H54 (cell line): ENCODE data around the gene ZNF492.
A peak's percentile ranks its signal among the peaks of the same experiment; 100 is the strongest.
"Not testable (repeated sequence)": the region's sequence is repeated elsewhere in the genome, so short reads cannot be mapped to it uniquely, and the experiment has no call there.

Experiments
- DNase-seq: peaks from one replicate; pipeline ENCODE4 v3.0.0; 2011; ENCODE audit warnings: low spot score, mixed read lengths; ENCODE audit not compliant: insufficient read length
- FAIRE-seq: peaks from 3 replicates; lab custom pipeline; 2011; peaks lifted over from hg19 to GRCh38; lab: Jason Lieb, UNC
- POLR2A ChIP-seq: IDR thresholded peaks from 2 replicates; pipeline ENCODE4 v1.6.1; 2011; ENCODE audit warnings: low read depth, mild to moderate bottlenecking, low read length

ZNF492 gene

DNA sequence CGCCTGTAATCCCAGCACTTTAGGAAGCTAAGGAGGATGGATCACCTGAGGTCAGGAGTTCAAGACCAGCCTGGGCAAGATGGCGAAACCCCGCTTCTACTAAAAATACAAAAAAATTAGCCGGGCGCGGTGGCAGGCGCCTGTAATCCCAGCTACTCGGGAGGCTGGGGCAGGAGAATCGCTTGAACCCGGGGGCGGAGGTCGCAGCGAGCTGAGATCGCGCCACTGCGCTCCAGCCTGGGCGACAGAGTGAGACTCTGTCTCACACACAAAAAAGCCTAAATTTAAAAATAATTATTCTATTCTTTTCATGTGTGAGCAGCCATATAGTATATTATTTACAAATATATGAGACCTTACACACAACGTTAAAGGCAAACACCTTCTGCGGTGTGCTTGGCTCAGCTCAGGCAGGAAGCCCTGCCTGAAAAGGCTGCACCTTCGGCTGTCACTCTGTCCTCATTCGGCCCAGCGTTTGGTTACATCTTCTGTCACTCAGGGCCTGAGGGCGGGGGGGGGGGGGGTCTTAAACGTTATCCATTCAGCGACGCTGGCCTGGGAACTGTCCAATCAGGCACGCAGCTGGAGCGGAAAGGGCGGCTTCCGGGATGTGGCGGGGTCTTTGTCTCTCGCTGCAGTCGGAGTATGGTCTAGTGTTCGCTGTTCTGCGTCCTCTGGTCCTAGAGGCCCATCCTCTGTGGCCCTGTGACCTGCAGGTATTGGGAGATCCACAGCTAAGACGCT is at the start of gene ZNF492:
Gene ZNF492, plus strand, starts transcription at position 619 of the 744 bp plus-strand sequence. CDS start 19,076 bp downstream, outside the sequence.
- DNase-seq = peak; percentile 35
- not testable (repeated sequence) for FAIRE-seq

DNA sequence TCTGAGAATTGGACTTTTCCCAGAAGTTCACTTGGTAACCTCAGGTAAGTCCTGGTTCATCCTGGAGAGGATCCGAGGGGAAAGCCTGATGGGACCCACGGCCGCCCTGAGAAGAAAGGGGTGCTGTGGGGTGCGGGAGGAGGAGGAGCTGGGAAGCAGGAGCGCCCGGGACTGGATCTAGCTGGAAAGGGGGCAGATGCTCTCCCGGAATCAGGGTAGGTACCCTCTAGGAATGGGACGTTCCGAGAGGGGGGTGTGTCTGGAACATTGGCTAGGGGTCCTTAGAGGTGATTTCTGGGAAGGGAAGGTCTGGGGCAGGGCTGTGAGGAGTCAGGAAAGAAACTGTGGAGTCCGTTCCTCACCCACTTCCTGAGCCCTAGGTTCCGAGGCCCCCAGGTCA is 38.7 kb upstream of the ZNF492 start:
- TF ChIP-seq POLR2A = no peak
- FAIRE-seq = no peak
- no peak for DNase-seq

DNA sequence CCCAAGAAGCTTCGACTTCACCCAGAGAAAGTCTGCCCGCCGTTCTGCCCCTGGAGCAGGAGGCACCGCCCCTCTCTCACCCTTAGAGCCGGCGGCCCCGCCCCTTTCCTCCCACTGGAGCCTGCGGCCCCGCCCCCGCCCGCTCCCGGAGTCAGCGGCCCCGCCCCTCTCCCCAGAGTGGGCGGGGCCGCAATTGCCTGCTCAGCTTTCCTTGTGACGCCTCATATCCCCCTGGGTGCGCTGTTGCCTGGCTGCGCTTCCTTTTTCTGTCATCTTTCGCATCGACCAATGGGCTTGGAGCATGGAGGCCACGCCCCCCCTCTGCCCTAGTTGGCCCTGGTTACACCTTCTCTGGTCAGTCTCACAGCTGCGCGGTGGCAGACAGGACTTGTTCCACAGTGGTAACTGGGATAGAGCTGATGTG is 38.2 kb upstream of the ZNF492 start:
- no peak for FAIRE-seq
- TF ChIP-seq POLR2A = no peak
- DNase-seq = no peak

DNA sequence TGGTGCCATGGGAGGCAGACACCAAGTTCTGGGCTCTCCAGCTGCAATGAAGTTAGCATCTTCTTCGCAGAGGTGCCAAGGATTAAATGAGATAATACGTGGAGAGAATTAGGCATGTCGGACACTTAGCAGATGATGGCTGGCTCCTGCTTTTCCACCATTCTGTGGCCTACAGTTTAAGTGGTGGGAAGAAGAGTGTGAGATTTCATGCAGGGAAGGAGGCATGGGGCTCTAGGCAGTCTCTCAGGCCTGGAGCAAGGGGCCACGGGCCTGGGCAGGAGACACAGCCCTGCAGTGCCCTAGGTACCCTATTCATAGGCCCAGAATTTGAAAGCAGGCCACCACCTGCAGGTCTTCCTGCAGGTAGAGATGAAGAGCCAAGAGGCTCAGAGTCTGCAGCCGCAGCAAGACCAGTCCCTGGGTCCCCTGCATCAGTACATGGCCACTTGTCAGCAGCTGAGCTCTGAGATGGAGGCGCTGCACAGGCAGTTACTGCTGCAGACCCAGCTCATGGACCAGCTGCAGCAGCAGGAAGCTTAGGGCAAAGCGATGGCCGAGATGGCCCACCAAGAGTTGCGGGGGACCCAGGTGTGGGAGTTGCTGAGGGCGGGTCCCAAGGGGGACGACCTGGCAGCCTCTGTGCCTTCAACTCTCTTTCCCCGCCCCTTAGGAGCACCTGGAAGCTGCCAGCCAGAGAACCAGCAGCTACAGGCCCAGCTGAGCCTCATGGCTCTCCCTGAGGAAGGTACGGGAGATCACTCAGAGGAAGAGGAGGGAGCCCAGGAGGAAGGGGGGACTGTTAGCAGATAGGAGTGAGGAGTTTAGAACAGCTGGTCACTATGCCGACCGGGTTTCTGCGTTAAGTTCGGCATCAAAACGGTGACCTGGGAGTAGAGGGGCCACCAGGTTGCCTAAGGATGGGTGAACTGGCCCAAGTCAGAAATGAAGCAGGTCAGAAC is 33.2 kb upstream of the ZNF492 start:
- DNase-seq (no peak), FAIRE-seq (no peak)
- TF ChIP-seq POLR2A = no peak

DNA sequence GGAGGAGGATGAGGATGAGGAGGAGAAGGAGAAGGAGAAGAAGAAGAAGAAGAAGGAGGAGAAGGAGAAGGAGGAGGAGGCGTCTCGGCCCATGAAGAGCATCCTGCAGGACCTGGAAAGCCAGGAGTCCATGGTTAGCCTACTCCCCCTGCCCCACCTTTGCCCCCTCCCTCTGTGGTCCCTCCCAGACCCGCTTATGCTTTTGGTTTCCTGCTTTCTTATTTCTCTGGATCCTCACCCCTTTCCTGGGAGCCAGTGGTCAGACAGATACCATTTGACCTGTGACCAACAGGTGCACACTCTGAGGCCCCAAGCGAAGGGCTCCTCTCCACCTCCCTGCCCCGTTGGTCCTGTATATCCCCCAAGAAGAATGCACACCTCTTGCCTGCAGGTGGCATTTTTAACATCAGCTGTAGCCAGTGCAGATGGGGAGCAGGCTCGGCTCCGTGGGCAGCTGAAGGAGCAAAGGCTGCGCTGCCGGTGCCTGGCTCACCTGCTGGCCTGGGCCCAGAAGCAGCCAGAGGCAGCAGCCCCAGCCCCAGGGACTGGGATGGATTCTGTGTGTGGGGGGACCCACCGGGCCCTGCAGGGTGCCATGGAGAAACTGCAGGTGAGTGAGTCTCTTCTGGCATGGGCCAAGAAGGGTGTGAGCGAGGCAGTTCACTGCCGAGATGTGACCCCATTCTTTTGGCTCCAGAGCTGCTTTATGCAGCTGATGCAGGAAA is 32.1 kb upstream of the ZNF492 start:
- no peak for DNase-seq
- TF ChIP-seq POLR2A = no peak

DNA sequence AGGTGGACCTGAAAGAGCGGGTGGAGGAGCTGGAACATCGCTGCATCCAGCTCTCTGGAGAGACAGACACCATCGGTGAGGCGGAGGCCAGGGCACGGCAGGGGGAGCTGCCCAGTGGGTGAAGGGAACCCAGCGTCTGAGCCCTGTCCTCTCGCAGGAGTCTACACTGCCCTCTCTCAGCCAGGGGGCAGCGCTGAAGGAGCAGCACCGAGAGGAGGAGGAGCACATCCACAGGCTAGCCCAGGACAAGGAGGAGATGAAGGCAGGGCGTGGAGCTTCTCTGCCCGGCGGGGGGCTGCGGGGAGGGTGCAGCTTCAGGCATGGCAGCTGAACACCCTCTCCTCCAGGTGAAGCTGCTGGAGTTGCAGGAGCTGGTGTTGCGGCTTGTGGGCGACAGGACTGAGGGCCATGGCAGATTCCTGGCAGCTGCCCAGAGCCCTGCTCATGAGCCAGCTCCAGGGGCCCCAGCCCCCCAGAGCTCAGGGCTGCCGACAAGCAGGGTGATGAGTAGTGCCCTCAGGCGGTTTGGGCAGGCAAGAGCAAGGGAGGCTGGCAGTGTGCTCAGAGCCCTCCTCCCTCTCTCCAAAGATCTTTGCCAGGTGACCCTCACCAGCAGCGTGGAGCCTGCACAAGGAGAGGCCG is 31.4 kb upstream of the ZNF492 start:
- DNase-seq (no peak), FAIRE-seq (no peak)
- no peak for TF ChIP-seq POLR2A

More for the DNA sequence above, 32.1 kb upstream of the ZNF492 start:
- FAIRE-seq = no peak

DNA sequence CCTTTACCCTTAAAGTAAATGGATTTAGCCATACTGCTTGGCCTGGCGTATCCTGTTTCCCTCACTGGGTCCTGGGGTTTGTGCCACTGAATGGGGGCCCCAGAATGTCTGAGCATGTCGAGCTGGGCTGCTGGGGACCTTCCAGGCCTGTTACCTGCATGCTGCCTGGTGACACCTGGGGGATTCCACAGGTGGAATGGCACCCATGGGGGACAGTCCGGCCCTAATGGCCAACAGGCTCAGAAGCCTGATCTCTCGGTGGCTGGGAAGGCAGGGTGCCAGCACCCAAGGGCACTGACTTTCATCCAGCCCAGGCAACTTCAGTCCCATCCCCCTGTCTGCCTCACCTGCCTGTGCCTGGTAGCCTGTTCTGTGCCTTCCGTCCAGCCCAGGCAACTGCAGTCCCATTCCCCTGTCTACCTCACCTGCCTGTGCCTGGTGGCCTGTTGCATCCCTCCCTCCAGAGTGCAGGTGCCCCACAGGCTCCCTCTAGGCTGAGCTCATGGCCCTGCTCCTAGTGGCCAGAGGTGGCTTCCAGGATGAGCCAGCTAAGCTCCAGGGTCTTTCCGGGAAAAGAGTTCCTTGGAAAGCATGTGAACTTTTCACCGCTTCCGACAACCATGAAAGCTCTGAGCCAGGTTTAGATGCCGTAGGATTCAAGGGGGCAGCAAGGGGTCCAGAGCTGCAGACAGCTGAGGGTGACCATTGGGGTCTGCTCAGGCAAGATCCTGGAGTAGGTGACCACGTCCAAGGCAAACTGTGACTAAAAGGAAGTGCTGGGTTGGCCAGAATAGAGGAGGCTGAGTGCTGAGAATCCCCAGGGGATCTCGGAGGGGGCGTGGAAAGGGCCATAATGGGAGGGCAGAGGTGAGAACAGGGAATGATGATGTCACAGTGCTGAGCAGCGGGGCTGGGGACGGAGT is 30.3 kb upstream of the ZNF492 start:
- no peak for TF ChIP-seq POLR2A
- FAIRE-seq (no peak), DNase-seq (no peak)

DNA sequence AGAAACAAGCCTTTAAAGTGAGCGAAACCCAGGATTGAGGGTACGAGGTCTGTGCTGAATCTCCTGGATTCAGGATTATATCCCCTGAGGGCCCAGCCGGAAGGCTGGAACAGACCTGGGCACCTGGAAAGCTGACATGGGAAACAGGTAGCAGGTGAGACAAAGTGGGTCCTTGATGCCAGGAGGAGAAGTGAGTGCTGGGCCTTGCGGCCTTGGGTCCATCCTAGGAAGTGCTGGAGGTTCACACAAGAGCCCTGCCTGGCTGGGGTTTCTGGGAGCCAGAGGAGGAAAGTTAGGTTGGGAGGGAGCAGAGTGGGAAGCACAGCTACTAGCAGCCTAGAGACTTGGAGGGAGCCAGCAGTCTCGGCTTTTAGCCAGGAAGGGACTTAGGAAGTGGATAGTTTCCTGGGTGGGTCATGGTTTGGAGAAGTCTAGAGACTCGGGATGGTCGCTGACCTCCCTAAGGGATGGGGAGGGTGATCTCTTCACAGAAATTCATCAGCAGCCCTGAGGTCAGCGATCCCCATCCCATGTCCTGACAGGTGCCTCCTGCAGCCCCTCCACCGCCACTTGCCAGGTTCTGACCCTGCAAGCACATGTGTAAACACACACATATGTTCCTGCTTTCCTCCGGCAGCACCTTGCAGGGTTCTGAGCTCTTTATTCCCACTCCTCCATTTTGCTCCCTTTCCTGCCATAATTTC is 29.4 kb upstream of the ZNF492 start:
- no peak for FAIRE-seq
- no peak for DNase-seq
- no peak for TF ChIP-seq POLR2A

DNA sequence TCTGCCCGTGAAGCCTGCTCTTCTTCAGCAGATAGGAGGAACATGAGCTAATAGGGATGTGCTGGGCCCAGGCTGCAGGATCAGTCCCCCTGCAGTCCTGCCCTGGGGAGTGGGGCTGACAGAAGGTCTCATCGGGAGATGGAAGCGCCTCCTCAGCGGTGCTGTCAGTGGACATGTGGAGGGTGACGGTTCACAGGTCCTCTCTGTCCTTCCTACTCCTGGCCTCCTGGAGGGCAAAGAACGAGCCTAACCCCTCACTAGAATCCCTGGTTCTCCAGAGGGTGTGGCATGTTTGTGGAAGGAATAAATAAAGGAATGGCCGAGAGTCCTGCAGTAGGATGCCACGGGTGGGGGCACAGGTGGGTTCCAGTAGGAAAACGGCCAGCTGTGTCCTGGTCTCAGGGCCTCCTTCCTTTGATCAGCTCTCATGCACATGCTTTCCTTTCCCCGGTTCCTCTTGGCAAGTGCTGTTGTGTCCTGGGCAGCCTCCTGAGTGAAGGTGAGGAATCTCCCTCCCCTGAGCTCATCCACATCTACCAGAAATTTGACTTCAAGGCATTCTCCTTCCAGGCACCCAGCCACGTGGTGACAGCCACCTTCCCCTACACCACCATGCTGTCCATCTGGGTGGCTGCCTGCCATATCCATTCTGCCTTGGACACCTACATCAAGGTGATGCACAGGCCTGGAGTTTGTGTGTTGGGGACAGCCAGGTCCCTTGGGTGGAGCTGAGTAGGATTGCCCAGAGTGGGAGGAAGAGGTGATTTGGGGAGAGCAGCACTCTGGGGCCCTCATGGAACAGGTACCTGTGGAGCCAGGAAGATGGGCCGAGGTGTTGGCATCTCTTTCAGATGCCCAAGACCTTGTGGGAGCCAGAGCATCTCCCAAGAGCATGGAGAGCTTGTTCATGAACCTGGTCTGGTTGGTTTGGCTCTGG is 28.6 kb upstream of the ZNF492 start:
- FAIRE-seq = no peak
- no peak for TF ChIP-seq POLR2A
- DNase-seq = no peak

DNA sequence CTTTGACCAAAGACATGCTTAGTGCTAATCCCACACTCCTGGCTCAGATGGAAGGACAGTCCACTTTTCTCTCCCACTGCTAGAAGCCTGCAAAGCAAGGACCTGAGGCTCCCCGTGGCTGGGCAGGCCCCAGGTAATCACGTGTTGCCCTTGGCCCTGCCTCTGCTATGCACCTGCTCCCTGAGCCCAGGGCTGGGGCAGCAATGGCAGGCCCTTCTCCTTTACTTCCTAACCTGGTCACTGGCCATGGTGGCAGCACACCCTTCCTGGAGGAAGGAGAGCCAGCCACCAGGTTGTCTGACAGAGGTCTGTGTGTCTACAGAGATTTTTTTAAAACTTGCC is 27.9 kb upstream of the ZNF492 start:
- no peak for FAIRE-seq
- no peak for TF ChIP-seq POLR2A
- DNase-seq = no peak

DNA sequence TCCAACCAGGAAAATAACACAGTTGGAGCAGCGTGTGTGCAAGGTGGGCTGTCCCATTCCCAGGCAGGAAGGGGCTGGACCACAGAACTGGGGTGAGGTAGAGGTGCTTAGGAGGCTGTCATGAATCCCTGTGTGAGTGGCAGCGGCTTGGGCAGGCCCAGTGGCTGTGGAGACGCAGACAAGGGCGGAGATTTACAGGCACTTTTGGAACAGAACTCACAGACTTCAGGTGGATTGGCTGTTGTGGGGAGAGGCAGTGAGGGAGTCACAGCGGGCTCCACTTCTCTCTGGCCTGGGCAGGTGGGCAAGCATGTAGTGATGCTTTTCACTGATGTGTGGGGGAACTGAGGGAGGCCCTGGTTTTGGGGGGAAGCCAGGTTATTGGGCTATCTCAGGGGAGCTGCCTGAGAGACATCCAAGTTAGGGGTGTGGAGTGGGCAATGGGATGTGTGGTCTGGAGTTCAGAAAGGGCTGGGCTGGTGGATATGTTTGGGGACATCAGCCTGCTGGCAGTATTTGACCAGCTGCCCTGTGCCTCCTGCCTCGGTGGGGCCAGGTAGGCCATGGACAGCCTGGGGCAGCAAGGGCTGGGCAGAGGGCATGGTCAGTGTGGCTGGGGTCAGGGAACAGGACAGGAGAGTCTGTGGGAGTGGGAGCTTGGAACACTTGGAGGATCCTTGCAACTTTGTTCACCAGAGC is 27.0 kb upstream of the ZNF492 start:
- TF ChIP-seq POLR2A = no peak
- FAIRE-seq (no peak), DNase-seq (no peak)
